Progenitor cell of endocrine pancreas (in vitro differentiated cells): ENCODE measurements around the gene XBP1. TPM values are rescaled to one million over a fixed set of nuclear protein-coding genes. Genes with fewer than 3 reads are reported as not detected.
A peak's percentile ranks its signal among the peaks of the same experiment; 100 is the strongest.

Experiments
- DNase-seq: peaks from one replicate; pipeline ENCODE4 v3.0.0; 2021; ENCODE audit warnings: low spot score; ENCODE audit not compliant: unreplicated experiment
- H3K27ac Mint-ChIP-seq: 2 replicates; pipeline ENCODE4 v1.8.0; 2021; ENCODE audit warnings: mild to moderate bottlenecking, moderate library complexity, mixed read lengths
- H3K27me3 Mint-ChIP-seq: 2 replicates; pipeline ENCODE4 v1.8.0; 2021; ENCODE audit warnings: mixed read lengths
- H3K36me3 Mint-ChIP-seq: 2 replicates; pipeline ENCODE4 v1.8.0; 2022; ENCODE audit warnings: mixed read lengths; ENCODE audit not compliant: insufficient read depth
- H3K4me1 Mint-ChIP-seq: 2 replicates; pipeline ENCODE4 v1.8.0; 2021; ENCODE audit warnings: low read depth, mixed read lengths
- H3K4me3 Mint-ChIP-seq: 2 replicates; pipeline ENCODE4 v1.8.0; 2021; ENCODE audit warnings: low read depth, mild to moderate bottlenecking, moderate library complexity, mixed read lengths
- H3K9me3 Mint-ChIP-seq: 2 replicates; pipeline ENCODE4 v1.8.0; 2021; ENCODE audit warnings: low read depth, mixed read lengths
- total RNA-seq: library from RNA; stranded (reverse); gene quantifications from 2 replicates; pipeline ENCODE4 v1.2.1, GENCODE V29; 2021
- TF ChIP-seq, protein P1 (sequence below): fragments of 200-600 bp; sonication (generic); IDR thresholded peaks from one replicate; pipeline ENCODE4 v1.5.0; 2021; ENCODE audit warnings: antibody characterized with exemption, mild to moderate bottlenecking; ENCODE audit not compliant: unreplicated experiment

The XBP1 gene
- total RNA-seq, 1 donor from 2014 or later, result 126 TPM

DNA sequence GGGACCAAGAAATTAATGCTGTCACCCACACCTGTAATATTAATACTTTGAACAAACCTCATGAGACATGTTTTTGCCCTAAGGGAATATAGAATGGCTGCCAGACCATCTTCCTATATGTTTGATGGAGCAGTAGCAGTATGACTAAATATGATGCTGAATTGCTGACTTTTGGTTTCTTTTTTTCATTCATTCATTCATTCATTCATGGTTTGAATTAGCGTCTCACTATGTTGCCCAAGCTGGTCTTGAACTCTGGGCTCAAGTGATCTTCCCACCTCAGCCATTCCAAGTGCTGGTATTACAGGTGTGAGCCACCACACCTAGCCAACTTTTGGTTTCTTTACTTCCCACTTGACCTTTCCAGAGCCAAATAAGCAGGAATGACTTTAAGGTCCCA lies 20.1 kb downstream of the XBP1 start:
- Mint-ChIP-seq H3K27ac (no peak overlapping the region), H3K4me3 (no peak overlapping the region), H3K36me3 (peaks cover 32% of the 10 kb centered on the region), H3K4me1 (peaks cover 22% of the 10 kb centered on the region), H3K9me3 (no peaks in the 10 kb centered on the region), H3K27me3 (no peaks in the 10 kb centered on the region)
- TF ChIP-seq, protein P1, sequence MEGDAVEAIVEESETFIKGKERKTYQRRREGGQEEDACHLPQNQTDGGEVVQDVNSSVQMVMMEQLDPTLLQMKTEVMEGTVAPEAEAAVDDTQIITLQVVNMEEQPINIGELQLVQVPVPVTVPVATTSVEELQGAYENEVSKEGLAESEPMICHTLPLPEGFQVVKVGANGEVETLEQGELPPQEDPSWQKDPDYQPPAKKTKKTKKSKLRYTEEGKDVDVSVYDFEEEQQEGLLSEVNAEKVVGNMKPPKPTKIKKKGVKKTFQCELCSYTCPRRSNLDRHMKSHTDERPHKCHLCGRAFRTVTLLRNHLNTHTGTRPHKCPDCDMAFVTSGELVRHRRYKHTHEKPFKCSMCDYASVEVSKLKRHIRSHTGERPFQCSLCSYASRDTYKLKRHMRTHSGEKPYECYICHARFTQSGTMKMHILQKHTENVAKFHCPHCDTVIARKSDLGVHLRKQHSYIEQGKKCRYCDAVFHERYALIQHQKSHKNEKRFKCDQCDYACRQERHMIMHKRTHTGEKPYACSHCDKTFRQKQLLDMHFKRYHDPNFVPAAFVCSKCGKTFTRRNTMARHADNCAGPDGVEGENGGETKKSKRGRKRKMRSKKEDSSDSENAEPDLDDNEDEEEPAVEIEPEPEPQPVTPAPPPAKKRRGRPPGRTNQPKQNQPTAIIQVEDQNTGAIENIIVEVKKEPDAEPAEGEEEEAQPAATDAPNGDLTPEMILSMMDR, result no peak
- no peak for DNase-seq

DNA sequence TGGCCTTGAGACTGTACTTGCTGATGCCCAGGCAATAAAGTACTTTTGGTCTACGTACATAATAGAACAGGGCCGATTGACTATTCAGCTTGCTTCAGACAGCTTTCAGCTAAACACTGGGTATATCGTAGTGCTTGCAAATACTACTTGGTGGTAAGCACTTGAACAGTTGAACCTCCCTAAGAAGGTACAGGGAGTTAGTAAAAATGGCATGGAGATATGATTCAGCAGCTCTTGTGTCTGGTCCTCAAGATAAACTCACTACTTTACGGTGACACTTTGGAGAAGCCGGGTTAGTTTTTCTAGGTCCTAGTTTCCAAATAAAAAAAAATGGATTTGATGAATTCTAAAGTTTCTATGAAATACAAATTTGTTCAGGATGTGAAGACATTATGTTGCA lies 20.5 kb downstream of the XBP1 start:
- TF ChIP-seq, protein P1, result no peak
- no peaks in the 10 kb centered on the region for H3K27me3 Mint-ChIP-seq
- no peak overlapping the region for H3K27ac Mint-ChIP-seq
- no peak overlapping the region for H3K4me3 Mint-ChIP-seq
- H3K4me1 Mint-ChIP-seq, result peaks cover 17% of the 10 kb centered on the region
- no peak for DNase-seq
- no peaks in the 10 kb centered on the region for H3K9me3 Mint-ChIP-seq
- H3K36me3 Mint-ChIP-seq, result peaks cover 29% of the 10 kb centered on the region

DNA sequence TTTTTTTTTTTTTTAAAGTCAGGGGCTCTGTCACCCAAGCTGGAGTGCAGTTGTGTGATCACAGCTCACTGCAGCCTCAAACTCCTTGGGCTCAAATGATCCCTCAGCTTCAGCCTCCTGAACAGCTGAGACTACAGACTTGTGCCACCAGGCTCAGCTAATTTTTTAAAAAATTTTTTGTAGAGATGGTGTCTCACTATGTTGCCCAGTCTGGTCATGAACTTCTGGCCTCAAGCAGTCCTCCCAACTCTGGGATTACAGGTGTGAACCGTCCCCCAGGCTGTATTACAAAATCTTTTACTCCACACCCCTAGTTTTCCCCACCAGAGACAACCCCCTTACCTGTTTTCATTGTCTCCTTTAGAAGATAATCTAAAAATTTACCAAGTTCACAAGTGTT lies 26.0 kb downstream of the XBP1 start:
- peaks cover 5% of the 10 kb centered on the region for H3K9me3 Mint-ChIP-seq
- peak overlapping the region; percentile 64 for H3K4me3 Mint-ChIP-seq
- H3K36me3 Mint-ChIP-seq, result peaks cover 21% of the 10 kb centered on the region
- no peaks in the 10 kb centered on the region for H3K27me3 Mint-ChIP-seq
- no peak for DNase-seq
- TF ChIP-seq, protein P1, result no peak
- peaks cover 11% of the 10 kb centered on the region for H3K4me1 Mint-ChIP-seq
- H3K27ac Mint-ChIP-seq, result peak overlapping the region; percentile 43

DNA sequence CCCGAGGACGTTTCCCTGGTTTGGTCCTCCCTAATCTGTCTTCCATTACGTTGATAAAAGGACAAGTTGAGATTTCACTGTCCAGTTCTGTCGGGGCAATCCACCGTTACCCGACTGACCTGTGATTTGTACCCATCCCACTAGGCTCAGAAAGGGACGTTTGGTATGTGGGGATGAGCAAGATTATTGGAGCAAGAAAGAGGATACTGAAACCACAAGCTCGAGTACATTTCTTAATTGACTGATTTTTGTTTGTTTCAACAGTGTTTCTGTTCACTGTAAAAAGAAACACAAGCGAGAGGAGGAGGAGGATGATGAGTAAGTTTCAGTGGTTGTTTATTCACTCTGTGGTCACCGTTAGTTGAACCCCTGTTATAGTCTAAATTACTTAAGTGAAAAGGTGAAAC lies 26.9 kb downstream of the XBP1 start:
- Mint-ChIP-seq H3K9me3 (peaks cover 5% of the 10 kb centered on the region), H3K27ac (peak overlapping the region; percentile 95)

DNA sequence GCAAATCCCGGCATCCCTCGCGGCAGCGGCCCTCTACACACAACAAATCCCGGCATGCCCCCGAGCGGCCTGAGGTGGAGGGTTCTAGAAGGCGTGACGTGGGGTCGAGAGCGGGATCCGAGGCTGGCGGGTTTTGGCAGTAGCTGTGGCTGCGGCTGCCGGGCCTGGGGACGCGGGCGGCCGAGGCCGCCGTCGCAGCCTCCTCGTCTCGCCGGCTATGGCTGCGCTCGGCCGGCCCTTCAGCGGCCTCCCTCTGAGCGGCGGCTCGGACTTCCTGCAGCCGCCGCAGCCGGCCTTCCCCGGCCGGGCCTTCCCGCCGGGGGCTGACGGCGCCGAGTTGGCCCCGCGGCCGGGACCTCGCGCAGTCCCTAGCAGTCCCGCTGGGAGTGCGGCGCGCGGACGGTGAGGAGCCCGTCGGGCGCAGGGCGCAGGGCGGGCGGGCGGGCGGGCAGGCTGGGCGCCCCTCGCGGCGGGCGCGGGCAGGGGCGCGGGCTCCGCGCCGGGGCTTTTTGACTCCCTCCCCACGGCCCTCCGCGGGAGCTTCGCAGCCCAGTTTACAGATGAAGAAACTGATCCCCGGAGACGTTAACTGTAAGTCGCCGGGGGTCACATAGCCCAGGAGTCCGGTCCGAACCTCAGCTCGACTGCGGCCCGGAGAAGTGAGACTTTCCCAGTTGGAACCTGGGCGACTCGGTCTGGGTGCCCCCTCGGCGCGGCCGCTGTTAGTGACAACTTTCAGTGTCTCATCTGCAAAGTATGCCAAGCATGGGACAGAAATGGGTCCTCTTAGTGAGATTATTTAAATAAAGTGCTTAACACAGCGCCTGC lies 27.5 kb downstream of the XBP1 start, which contains the start of gene CCDC117:
TSS of gene CCDC117 (plus strand) at position 63 of the 828 bp plus-strand sequence. CDS start at position 218, 155 bp downstream.
- Mint-ChIP-seq H3K4me1 (peaks cover 11% of the 10 kb centered on the region), H3K36me3 (peaks cover 18% of the 10 kb centered on the region), H3K9me3 (peaks cover 5% of the 10 kb centered on the region), H3K4me3 (peak within 1 kb of the TSS; percentile 84), H3K27me3 (no peaks in the 10 kb centered on the region), H3K27ac (peak within 1 kb of the TSS; percentile 95)
- TF ChIP-seq, protein P1, result peak; percentile 49
- DNase-seq, result peak; percentile 82

More for the DNA sequence above, 26.9 kb downstream of the XBP1 start:
- peak overlapping the region; percentile 84 for H3K4me3 Mint-ChIP-seq
- no peak for DNase-seq
- TF ChIP-seq, protein P1, result no peak
- H3K4me1 Mint-ChIP-seq, result peaks cover 11% of the 10 kb centered on the region
- peaks cover 21% of the 10 kb centered on the region for H3K36me3 Mint-ChIP-seq
- H3K27me3 Mint-ChIP-seq, result no peaks in the 10 kb centered on the region
